Right ventricle myocardium superior (tissue), 1 donor: ENCODE results near the gene LRAT. TPM values are rescaled to one million over a fixed set of nuclear protein-coding genes. Genes with fewer than 3 reads are reported as not detected.

ENCODE experiments used
- ATAC-seq: fragments of 200-7000 bp; cut with Tn5 transposase; one replicate; pipeline ENCODE4 v1.9.1; 2020; ENCODE audit warnings: mild to moderate bottlenecking; ENCODE audit not compliant: poor library complexity
- DNase-seq: peaks from one replicate; pipeline ENCODE4 v3.0.0-alpha.2; 2020
- intact Hi-C: fragments of 100-400 bp; cut with DNase I; formaldehyde crosslinking; loops from one replicate; pipeline ENCODE4 v1.11.2; 2022
- total RNA-seq: library from RNA; stranded (reverse); fragmentation: NEBNext Ultra II Directional; extraction: Animal tissue kit (Norgen Biotek cat#: 25700); gene quantifications from one replicate; pipeline ENCODE4 v1.2.1, GENCODE V29; 2021
- donor health status: DM: no; HTN: yes; CAD: no; lungs with severe emphysema.

Gene LRAT
- total RNA-seq, 1 donor from 2014 or later = not detected

DNA sequence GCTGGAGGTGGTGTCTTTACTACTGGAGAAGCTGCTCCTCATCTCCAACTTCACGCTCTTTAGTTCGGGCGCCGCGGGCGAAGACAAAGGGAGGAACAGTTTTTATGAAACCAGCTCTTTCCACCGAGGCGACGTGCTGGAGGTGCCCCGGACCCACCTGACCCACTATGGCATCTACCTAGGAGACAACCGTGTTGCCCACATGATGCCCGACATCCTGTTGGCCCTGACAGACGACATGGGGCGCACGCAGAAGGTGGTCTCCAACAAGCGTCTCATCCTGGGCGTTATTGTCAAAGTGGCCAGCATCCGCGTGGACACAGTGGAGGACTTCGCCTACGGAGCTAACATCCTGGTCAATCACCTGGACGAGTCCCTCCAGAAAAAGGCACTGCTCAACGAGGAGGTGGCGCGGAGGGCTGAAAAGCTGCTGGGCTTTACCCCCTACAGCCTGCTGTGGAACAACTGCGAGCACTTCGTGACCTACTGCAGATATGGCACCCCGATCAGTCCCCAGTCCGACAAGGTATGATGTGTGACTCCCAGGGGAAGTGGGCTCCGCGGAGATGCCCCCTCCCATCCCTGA is 634 bp downstream of the LRAT start:
- DNase-seq = no peak
- ATAC-seq = no peak
- intact Hi-C loops = no loop called here

DNA sequence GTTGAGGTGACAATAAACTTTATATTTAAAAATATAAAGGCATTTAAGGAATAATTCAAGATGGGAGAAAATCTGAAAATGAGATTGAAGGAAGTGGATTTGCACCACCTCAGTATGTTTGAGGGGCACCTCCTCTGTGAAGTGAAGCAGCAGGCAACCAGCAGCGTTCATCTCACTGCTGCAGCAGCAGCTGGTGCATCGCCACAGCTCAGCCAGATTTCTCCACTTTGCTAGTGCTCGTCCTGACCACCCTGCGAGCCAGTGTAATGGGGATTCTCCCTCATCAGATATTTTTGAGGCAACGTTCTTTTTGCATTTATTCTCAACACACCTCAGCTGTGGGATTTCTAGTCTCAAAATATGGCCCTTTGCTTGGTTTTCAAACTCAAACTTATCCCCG is 13.9 kb downstream of the LRAT start:
- ATAC-seq (no peak), DNase-seq (no peak)
- intact Hi-C loops = no loop called here

DNA sequence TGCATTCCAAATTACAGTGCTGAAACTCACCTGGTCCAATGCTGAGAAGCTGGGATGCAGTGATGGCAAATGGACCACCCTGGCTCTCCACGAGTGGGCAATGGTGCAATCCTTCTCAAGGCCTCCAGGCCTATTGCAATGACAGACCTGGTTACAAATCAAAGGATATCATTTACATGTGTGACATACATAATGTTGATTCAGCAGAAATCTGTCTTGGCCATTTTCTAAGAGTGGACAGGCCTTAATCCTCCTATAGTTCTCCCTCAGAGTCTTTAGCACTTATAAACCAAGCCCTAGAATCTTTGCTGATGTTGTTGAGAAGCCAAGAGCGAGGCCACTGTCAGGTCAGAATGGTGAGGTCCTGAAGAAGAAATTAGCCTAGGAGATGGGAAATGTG is 17.1 kb downstream of the LRAT start:
- no peak for DNase-seq
- ATAC-seq = no peak
- intact Hi-C loops = no loop called here

DNA sequence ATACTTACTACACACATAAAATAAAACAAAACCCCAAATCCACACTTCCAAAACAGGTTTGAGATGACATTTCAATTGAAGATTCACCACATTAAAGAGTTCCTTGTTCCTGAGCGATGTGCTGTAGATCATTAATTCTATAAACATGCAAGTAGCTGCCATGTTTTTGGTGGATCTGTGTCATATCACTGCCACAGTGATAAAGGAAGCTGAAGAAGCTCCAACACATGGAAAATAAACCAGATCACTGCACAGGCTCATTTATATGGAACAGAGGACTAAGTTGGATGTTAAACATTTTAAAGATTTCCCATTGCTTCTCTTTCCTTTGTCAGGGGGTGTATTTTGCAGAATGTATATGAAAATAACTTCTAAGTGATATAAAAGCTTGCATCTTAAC is 34.5 kb downstream of the LRAT start:
- intact Hi-C loops = loop anchor here (10.0 kb wide), 1 partner anchor 223 kb away; the partner anchor contains the start of gene PLRG1
- no peak for DNase-seq

DNA sequence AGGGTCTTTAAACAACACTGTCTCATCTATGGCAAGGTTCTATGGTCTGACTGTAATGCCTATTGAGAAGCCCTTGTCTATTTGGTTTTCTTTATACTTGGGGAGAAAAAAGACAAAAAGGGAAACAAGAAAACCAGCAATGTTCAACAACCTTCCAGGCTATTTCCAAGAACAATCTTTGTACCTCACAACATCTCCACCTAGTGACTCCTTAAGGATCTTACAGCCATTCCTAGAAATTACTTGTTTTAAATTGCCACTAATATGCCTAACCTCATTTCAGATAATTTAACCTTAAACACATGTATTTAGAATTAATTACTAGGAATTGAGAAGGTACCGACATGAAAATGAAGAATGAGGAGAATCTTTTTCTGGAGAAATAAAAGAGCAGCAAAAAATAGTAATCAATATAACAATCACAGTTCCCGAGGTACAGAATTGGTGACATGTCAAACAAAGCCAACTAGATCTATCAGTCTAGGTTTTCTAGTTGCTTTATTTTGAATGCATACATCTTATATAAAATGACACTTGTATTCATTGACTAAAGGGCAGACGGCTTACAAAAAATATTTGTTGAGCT is 35.7 kb downstream of the LRAT start:
- intact Hi-C loops = loop anchor here (10.0 kb wide), 1 partner anchor 225 kb away; the partner anchor contains the start of gene PLRG1
- ATAC-seq = no peak

More for the DNA sequence above, 34.5 kb downstream of the LRAT start:
- no peak for ATAC-seq

DNA sequence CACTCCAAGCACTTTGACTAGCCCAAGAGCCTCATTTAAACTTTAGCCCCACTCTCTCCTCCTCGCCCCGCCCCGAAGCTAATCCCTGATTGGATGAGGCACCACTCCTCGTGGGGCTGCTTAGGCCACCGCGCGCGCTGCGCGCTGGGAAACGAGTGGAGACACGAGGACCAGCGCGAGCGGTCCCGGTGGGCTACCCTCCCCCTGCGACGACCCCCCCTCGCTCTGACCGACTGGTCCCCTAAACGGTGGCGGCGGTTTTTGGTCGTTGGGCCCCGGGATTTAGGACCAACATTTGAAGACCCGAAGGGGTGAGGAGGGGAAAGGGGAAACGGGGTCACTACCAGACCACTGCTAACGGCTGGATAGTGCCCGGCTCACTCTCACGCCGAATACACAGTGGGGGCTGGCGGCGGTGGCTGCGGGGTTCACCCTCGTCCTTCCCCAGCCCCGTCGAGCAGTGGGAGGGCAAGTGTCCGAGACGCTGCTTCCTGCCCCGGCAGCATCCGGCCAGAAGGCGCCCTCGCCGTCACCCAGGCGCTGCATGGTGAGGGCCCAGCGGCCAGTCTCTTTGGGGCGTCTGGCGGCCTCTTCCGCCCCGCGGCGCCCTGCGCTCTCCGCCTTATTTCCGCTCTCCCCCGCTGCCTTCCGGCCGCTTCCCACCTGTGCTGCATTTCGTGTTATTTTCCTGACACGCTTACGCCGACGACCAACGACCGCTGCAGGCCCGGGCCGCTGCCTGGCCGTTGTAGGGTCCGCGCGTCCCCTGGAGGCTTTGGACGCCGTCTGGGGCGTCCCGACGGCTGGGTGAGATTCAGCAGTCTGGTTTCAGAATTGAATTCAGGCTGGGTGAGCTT is 37.6 kb downstream of the LRAT start, which contains the start of gene RBM46:
TSS of gene RBM46 (plus strand) at position 147 of the 857 bp plus-strand sequence. CDS start 15,481 bp downstream, outside the sequence.
- DNase-seq = no peak
- intact Hi-C loops = no loop called here
- ATAC-seq = no peak

More for the DNA sequence above, 35.7 kb downstream of the LRAT start:
- no peak for DNase-seq

DNA sequence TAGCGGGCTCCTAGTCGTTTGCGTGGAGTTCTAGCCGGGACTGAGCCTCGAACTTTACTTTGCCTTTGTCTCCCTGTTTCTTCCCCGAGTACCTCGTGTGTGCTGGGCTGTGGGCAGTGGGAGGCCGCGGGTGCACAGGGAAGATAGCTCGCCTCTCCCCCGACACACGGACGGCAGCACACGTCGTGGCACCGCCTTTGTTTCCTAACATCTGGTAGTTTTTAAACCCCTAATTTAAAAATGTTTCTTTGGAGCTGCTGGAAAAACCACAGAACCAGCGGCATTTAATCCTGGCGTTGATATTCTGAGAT is 38.1 kb downstream of the LRAT start:
- no peak for ATAC-seq
- no peak for DNase-seq
- intact Hi-C loops = no loop called here

Other genes starting within 250 kb of the LRAT start
- 35.9 TPM for gene PLRG1, start 193.6 kb upstream of the LRAT start, total RNA-seq
- 0.51 TPM for gene FGB, start 181.0 kb upstream of the LRAT start, total RNA-seq
- gene FGA, start 153.3 kb upstream of the LRAT start, total RNA-seq = 0.46 TPM
- not detected for gene FGG, start 131.3 kb upstream of the LRAT start, total RNA-seq
- not detected for gene RBM46, start 37.3 kb downstream of the LRAT start, total RNA-seq